Measurements from ENCODE around the gene HIVEP1. TPM values are rescaled to one million over a fixed set of nuclear protein-coding genes. Genes with fewer than 3 reads are reported as not detected.

The HIVEP1 gene
- total RNA-seq, 6 donors from 2014 or later = 22.9 to 48.5 (median 30.4) TPM

- TF ChIP-seq, protein P1, sequence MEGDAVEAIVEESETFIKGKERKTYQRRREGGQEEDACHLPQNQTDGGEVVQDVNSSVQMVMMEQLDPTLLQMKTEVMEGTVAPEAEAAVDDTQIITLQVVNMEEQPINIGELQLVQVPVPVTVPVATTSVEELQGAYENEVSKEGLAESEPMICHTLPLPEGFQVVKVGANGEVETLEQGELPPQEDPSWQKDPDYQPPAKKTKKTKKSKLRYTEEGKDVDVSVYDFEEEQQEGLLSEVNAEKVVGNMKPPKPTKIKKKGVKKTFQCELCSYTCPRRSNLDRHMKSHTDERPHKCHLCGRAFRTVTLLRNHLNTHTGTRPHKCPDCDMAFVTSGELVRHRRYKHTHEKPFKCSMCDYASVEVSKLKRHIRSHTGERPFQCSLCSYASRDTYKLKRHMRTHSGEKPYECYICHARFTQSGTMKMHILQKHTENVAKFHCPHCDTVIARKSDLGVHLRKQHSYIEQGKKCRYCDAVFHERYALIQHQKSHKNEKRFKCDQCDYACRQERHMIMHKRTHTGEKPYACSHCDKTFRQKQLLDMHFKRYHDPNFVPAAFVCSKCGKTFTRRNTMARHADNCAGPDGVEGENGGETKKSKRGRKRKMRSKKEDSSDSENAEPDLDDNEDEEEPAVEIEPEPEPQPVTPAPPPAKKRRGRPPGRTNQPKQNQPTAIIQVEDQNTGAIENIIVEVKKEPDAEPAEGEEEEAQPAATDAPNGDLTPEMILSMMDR (IDR thresholded peaks at IDR 0.05) = no peak
- TF ChIP-seq POLR2AphosphoS5 (IDR thresholded peaks at IDR 0.05) = no peak
- TF ChIP-seq EP300 (IDR thresholded peaks at IDR 0.05) = no peak
- no peak for TF ChIP-seq POLR2A (IDR thresholded peaks at IDR 0.05)
- H3K4me3 ChIP-seq = no peak overlapping the region
- 94% methylated on average over 5 of the region's 5 CpGs for WGBS, 2 donors
- DNase-seq (no peak), ATAC-seq (ENCODE audit: low FRiP score in 2 of 2) (no peak)
- H3K36me3 ChIP-seq = no peaks in the 10 kb centered on the region
- no peaks in the 10 kb centered on the region for H3K9me3 ChIP-seq
- H3K27ac ChIP-seq = no peak overlapping the region
- H3K27me3 ChIP-seq = no peaks in the 10 kb centered on the region
- H3K4me1 ChIP-seq = peaks cover 0 to 5% (median 0%) of the 10 kb centered on the region in 4 donors
Measured at GRCh38 chr6:11977193-11977592, 34.9 kb upstream of the HIVEP1 start.

GRCh38 chr6:11977738-11978137, 34.4 kb upstream of the HIVEP1 start:
- DNase-seq (no peak), ATAC-seq (ENCODE audit: low FRiP score in 2 of 2) (no peak)
- peaks cover 0 to 5% (median 0%) of the 10 kb centered on the region in 4 donors for H3K4me1 ChIP-seq
- H3K36me3 ChIP-seq = no peaks in the 10 kb centered on the region
- H3K9me3 ChIP-seq = no peaks in the 10 kb centered on the region
- no peaks in the 10 kb centered on the region for H3K27me3 ChIP-seq
- H3K4me3 ChIP-seq = no peak overlapping the region
- H3K27ac ChIP-seq = no peak overlapping the region
- WGBS, 2 donors = 94 to 95% methylated on average over 3 of the region's 3 CpGs
- no peak for TF ChIP-seq EP300 (IDR thresholded peaks at IDR 0.05)
- TF ChIP-seq, protein P1 (IDR thresholded peaks at IDR 0.05) = no peak
- no peak for TF ChIP-seq POLR2AphosphoS5 (IDR thresholded peaks at IDR 0.05)

DNA sequence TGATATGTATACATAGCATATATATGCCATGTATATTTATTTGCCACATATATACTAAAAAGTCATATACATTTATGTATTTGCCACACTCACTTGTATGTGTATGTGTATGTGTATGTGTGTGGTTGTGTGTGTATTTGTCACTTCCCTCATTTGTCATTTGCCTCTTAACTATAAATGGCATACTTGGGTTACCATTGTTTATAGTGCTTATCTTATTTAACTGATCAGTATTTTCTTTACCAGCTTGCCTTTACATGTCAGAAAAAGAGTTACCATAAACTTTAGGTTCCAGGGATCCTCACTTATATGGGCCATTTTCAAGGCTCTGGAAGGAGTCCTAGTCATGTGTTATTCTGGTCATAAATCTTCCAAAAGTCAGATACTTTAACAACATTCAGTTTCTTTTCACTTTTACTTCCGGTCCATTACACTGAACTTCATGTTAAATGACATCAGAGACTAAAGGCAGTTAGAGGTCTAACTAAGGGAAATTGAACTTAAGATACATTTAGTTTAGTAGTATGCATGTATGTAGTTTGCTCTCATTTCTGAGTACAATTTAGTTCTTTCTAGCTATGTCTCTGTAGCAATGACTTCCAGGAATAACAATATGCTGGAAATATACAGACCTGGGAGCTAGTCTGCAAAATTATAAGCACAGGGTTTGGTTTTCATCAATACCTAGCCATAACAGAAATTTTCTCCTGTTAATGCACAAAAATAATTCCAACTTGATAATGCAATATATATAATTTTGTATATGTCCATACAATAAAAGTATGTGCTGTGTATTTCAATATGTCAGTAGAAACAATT, 33.7 kb upstream of the HIVEP1 start:
- Histone ChIP-seq H3K27ac (no peak overlapping the region), H3K27me3 (no peaks in the 10 kb centered on the region), H3K9me3 (no peaks in the 10 kb centered on the region), H3K4me3 (no peak overlapping the region), H3K4me1 (peaks cover 0 to 5% (median 0%) of the 10 kb centered on the region in 4 donors), H3K36me3 (no peaks in the 10 kb centered on the region)
- WGBS, 2 donors = 31 to 63% methylated on average over 1 of the region's 1 CpG
- ATAC-seq (ENCODE audit: low FRiP score in 2 of 2) = no peak
- DNase-seq = no peak
- TF ChIP-seq POLR2AphosphoS5 (IDR thresholded peaks at IDR 0.05) (no peak), EP300 (IDR thresholded peaks at IDR 0.05) (no peak), POLR2A (IDR thresholded peaks at IDR 0.05) (no peak)
- TF ChIP-seq, protein P1 (IDR thresholded peaks at IDR 0.05) = no peak

DNA sequence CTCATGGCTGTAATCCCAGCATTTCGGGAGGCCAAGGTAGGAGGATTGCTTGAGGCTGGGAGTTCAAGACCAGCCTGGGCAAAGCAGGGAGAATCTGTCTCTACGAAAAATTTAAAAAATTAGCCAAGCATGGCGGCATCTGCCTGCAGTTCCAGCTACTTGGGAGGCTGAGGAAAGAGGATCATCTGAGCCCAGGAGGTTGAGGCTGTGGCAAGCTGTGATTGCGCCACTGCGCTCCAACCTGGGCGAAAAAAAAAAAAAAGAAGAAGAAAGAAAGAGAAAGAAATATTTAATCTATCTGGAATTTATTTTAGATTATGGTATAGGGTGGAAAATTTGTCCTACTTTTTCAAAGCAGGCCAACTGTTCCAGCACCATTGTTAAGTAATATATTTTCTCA, 32.2 kb upstream of the HIVEP1 start:
- H3K27ac ChIP-seq = no peak overlapping the region
- no peak overlapping the region for H3K4me3 ChIP-seq
- WGBS, 2 donors = 97 to 98% methylated on average over 6 of the region's 6 CpGs
- DNase-seq (no peak), ATAC-seq (ENCODE audit: low FRiP score in 2 of 2) (no peak)
- no peaks in the 10 kb centered on the region for H3K36me3 ChIP-seq
- H3K4me1 ChIP-seq = peaks cover 0 to 5% (median 0%) of the 10 kb centered on the region in 4 donors
- TF ChIP-seq POLR2A (IDR thresholded peaks at IDR 0.05) = no peak
- TF ChIP-seq EP300 (IDR thresholded peaks at IDR 0.05) = no peak
- no peak for TF ChIP-seq POLR2AphosphoS5 (IDR thresholded peaks at IDR 0.05)
- TF ChIP-seq, protein P1 (IDR thresholded peaks at IDR 0.05) = no peak
- H3K9me3 ChIP-seq = no peaks in the 10 kb centered on the region
- H3K27me3 ChIP-seq = no peaks in the 10 kb centered on the region

DNA sequence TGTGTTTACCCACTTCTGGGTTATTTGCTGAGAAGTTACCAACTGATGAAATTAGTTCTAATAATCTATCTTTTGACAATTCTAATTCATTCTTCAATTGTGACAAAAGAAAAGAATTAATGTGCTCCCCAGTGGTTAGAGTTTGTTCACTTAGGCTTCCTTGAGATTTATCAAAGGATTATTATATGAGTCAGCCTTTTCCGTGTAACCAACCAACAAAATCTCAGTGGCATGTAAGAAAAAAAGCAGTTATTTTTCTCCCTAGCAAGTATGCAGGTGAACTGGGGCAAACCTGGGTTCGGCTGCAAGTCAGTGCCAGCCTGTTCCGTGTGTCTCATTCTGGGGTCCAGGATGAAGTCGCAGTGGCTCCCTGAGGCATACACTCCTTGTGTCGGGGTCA, 28.8 kb upstream of the HIVEP1 start:
- no peak for TF ChIP-seq EP300 (IDR thresholded peaks at IDR 0.05)
- TF ChIP-seq POLR2AphosphoS5 (IDR thresholded peaks at IDR 0.05) = no peak
- TF ChIP-seq, protein P1 (IDR thresholded peaks at IDR 0.05) = no peak
- TF ChIP-seq POLR2A (IDR thresholded peaks at IDR 0.05) = no peak
- Histone ChIP-seq H3K4me3 (no peak overlapping the region), H3K36me3 (no peaks in the 10 kb centered on the region), H3K4me1 (no peaks in the 10 kb centered on the region), H3K27me3 (no peaks in the 10 kb centered on the region), H3K9me3 (no peaks in the 10 kb centered on the region), H3K27ac (no peak overlapping the region)
- ATAC-seq (ENCODE audit: low FRiP score in 2 of 2) = no peak
- WGBS, 2 donors = 84 to 89% methylated on average over 5 of the region's 5 CpGs
- DNase-seq = no peak

Measured in upper lobe of left lung (tissue), 6 donors.